Subcutaneous adipose tissue (tissue), 4 donors: ENCODE measurements around the gene REG1A. TPM values are rescaled to one million over a fixed set of nuclear protein-coding genes. Genes with fewer than 3 reads are reported as not detected.

Source experiments
- total RNA-seq, 4 donors: library from RNA; depleted of rRNA; stranded (reverse); fragments of >200 nt; gene quantifications; one replicate each; pipeline ENCODE4 v1.1.0, GENCODE V29; 2016
- TF ChIP-seq, protein P1 (sequence below): fragments of 450-650 bp; IDR thresholded peaks from one replicate; pipeline ENCODE4 v1.5.1; 2016; ENCODE audit warnings: low read depth, mild to moderate bottlenecking, control low read depth, antibody characterized with exemption, moderate library complexity

REG1A gene
- total RNA-seq: not detected

- TF ChIP-seq, protein P1, sequence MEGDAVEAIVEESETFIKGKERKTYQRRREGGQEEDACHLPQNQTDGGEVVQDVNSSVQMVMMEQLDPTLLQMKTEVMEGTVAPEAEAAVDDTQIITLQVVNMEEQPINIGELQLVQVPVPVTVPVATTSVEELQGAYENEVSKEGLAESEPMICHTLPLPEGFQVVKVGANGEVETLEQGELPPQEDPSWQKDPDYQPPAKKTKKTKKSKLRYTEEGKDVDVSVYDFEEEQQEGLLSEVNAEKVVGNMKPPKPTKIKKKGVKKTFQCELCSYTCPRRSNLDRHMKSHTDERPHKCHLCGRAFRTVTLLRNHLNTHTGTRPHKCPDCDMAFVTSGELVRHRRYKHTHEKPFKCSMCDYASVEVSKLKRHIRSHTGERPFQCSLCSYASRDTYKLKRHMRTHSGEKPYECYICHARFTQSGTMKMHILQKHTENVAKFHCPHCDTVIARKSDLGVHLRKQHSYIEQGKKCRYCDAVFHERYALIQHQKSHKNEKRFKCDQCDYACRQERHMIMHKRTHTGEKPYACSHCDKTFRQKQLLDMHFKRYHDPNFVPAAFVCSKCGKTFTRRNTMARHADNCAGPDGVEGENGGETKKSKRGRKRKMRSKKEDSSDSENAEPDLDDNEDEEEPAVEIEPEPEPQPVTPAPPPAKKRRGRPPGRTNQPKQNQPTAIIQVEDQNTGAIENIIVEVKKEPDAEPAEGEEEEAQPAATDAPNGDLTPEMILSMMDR: no peak
These were observed at the start of gene REG1A for GRCh38 chr2:79120194-79120713. Gene REG1A, plus strand, starts transcription at chr2:79120488. Its CDS starts 374 bp downstream, at chr2:79120862.

DNA sequence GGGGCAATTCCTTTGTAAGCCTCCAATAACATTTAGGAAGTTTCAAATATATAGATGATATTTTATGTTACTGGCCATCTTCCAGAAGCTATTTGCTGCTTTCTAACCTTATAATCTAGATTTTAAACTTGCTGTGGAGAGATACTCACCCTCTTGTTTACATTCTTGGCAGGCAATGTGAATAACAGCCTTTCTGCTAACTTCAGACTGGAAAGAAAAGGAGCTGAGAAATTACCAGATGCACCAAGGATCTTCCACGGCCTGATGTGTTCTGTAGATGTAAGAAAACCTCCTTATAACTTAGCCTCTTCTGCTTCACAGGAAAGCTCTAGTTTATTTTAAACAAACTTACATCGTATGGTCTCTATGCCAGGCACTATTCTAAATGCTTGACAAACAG is 49.2 kb upstream of the REG1A start:
- TF ChIP-seq, protein P1: no peak

GRCh38 chr2:79082987-79083386 is 37.3 kb upstream of the REG1A start:
- TF ChIP-seq, protein P1: no peak

DNA sequence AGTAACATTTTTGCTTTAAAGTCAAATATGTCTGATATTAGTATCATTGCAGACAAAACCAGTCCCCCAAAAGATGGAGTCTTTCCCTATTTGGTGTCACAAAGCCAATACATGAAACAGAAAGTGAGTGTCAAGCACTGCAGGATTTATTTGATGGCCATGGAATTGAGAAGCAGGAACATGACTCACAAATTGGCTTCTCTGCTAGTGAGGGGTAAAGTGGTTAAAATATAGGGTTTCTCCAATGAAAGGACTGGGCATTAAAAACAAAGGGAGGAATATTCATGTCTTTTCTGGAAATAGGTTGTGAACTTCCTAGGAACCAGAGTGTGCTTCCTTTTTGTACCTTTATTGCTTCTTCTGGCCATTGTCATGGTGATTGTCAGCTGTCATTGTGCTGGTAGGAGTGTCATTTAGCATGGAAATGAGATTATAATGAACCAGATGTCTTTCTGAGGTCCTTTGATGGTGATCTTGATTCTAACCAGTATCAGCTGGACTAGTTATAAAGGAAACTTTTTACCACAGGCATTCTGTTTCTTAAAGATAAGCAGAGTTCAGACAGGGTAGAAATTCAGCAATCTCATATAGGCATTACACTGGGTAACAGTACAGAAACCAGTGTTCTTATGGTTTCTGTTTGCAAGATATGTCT is 36.6 kb upstream of the REG1A start:
- TF ChIP-seq, protein P1: no peak

- TF ChIP-seq, protein P1: no peak
These were observed 35.7 kb upstream of the REG1A start for GRCh38 chr2:79084495-79085135.

DNA sequence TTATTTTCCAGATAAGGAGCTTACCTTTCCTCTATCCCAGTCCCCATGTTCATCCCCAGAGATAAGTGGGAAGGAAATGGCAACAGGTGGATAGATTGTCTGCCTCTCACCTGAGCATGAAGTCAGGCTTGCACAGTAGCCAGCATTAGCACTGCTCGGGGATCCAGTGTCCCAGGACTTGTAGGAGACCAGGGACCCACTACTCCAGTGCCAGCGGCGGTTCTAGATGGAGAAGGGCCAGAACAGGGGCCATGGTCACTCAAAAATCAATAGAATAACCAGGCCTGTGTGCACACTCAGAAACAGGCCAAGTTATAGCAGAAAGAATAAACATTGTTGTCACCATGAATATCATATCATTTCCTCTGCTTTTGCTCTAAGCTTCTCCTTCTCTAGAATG is 34.9 kb upstream of the REG1A start:
- TF ChIP-seq, protein P1: no peak

DNA sequence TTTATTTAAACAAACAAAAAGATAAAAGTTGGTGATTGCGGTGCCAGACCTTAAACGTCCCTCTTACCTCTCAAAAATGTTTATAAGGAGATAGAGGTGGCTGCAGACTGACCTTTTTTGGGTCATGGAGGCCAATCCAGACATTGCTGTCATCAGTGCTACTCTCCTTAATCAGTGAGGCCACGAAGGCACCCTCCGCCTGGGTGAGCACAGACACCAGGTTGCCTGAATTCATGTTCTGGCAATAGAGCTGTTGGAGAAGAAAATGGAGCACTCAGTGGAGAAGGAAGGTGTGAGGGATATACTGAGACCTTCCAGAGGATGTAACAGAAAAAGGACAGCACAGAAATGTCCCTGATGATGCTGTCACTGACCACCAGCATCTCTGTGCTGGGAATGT is 34.0 kb upstream of the REG1A start:
- TF ChIP-seq, protein P1: no peak
